ENCODE measurements around the gene FAM47E. TPM values are rescaled to one million over a fixed set of nuclear protein-coding genes. Genes with fewer than 3 reads are reported as not detected.
A peak's percentile ranks its signal among the peaks of the same experiment; 100 is the strongest.

Gene FAM47E
- total RNA-seq, 2 experiments from 2014 or later, result not detected

DNA sequence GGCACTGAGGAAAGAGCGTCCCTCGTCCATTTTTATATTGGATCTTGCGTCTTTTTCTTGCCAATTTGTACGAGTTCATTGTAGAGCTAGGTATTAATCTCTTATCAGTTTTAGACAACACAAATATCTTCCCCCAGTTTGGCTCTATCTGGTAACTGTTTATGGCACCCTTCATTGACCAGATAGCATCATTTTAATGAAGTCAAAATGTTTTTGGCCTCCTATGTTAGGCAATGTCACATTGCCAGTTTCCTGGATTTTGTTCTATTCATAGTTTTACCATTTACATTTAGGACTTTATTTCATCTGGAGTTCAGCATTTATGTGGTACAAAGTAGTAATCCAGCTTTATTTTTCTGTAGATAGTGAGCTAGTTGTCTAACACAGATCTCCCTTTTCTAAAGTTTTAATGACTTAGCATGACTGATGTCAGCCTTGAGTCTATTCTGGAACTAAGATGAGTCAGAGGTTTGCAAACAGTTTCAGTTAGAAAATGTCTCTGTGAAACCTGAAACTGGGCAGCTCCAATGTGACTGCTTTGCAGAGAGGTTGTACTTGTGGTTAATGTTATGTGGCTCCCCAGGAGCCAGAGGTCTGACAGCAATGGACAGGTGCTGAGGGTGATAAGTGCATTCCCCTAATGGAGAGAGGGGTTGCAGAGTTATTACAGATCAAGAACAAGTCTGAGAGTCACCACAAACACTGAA, 49.7 kb downstream of the FAM47E start:
- POLR2A ChIA-PET, result interaction anchor here (0.9 to 1.4 kb wide), 3 partner anchors 24 to 118 kb away, joined by 3 read pairs; no protein-coding TSS in a partner anchor
- Mint-ChIP-seq H3K27ac (peak overlapping the region; percentile 78), H3K36me3 (ENCODE audit: low read depth) (peaks cover 43% of the 10 kb centered on the region), H3K27me3 (peaks cover 1% of the 10 kb centered on the region), H3K4me1 (peaks cover 62% of the 10 kb centered on the region), H3K9me3 (peaks cover 24% of the 10 kb centered on the region), H3K4me3 (no peak overlapping the region)
- DNase-seq, result peak; percentile 61
- CTCF ChIA-PET, result interaction anchor here (0.8 to 1.3 kb wide), 5 partner anchors 25 to 122 kb away, joined by 3 to 4 read pairs (median 3); no protein-coding TSS in a partner anchor

DNA sequence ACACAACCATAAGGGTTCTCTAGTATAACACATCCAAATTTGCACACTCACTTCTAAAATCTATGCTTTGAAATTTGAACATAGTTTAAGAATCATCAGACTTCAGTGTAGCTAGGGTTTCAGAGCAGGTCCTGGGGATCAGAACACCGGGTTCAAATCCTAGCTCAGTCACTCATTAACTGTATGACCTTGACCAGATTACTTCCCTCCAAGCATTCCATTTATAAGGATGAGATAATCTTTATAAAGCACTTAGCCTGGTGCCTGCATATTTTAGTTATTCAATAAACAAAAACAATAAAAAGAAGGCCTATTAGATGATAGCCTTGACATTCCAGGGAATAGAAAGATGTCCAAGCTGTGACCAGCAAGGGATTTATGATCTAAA, 50.2 kb downstream of the FAM47E start:
- H3K27ac Mint-ChIP-seq, result peak overlapping the region; percentile 78
- peaks cover 62% of the 10 kb centered on the region for H3K4me1 Mint-ChIP-seq
- DNase-seq, result no peak
- ChIA-PET CTCF (interaction anchor here (0.6 to 1.3 kb wide), 6 partner anchors 15 to 122 kb away, joined by 3 to 5 read pairs (median 3); no protein-coding TSS in a partner anchor), POLR2A (interaction anchor here (0.9 to 1.4 kb wide), 4 partner anchors 24 to 1560 kb away, joined by 3 to 4 read pairs (median 3); no protein-coding TSS in a partner anchor)
- no peak overlapping the region for H3K4me3 Mint-ChIP-seq
- peaks cover 21% of the 10 kb centered on the region for H3K9me3 Mint-ChIP-seq
- H3K36me3 Mint-ChIP-seq (ENCODE audit: low read depth), result peaks cover 39% of the 10 kb centered on the region
- no peaks in the 10 kb centered on the region for H3K27me3 Mint-ChIP-seq

DNA sequence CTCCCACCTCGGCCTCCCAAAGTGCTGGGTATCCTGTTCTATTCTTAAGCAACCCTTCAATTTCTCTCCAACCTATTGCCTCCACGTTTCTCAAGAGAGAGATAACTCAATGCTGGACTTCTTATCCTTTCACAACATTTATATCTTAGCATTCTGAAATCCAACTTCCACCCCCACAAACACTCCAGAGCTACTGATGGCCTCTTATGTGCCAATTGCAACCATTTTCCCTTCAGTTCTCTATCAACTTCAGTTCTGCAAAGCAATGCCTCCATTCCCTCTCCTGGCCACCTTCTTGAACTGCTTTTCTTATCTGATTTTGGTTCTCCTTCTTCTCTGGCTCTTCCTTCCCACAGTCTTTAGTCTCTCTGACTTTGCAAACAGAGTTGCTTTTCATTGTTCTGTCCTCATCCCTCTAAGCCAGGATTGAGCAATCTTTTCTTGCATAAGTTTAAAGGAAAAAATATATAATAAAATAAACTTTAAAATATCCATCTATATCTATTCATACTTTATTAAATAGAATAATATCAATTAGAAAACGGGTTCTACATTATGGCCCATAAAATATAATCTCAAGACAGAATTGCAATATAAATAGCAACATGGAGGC, 51.4 kb downstream of the FAM47E start:
- no peaks in the 10 kb centered on the region for H3K27me3 Mint-ChIP-seq

DNA sequence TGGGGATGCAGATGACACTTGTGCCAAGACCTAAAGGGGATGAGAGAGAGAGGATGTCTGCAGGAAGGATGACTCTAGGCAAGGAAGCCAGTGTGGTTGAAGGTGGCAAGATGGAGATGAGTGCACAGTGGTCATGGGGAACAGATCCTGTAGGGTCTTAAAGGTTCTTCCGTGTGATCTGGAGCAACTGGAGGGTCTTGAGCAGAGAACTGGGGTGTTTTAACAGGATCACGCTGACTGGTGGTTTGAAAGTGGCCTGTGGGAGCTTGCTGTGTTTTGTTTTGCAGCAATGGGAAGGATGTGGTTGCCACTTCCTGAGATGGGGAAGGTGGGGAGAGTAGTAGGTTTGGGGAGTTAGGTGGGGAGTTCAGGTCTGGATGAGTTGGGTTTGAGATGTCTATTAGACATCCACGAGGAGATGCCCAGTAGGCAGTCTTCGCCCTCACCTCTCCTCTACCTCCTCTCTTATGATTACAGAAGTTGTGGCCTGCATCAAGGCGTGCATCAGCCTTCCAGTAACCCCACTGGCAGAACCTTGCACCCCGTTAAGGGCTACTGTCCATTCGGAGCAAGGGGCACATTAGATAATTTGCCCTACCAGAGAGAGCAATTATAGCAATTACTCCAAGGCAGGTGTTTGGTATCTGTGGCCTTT, 53.6 kb downstream of the FAM47E start:
- CTCF ChIA-PET, result interaction anchor here (0.7 to 3.7 kb wide), 7 partner anchors 9 to 156 kb away, joined by 3 to 31 read pairs (median 4); partner anchors contain the start of gene SCARB2
- Mint-ChIP-seq H3K4me3 (peak overlapping the region; percentile 78), H3K9me3 (peaks cover 2% of the 10 kb centered on the region), H3K36me3 (ENCODE audit: low read depth) (peaks cover 33% of the 10 kb centered on the region), H3K4me1 (peaks cover 60% of the 10 kb centered on the region), H3K27me3 (no peaks in the 10 kb centered on the region), H3K27ac (peak overlapping the region; percentile 84)
- POLR2A ChIA-PET, result interaction anchor here (0.8 to 2.0 kb wide), 10 partner anchors 9 to 740 kb away, joined by 3 to 9 read pairs (median 4); partner anchors contain the start of gene NUP54
- DNase-seq, result peak; percentile 57

More for the DNA sequence above, 51.4 kb downstream of the FAM47E start:
- Mint-ChIP-seq H3K4me3 (no peak overlapping the region), H3K36me3 (ENCODE audit: low read depth) (peaks cover 33% of the 10 kb centered on the region), H3K27ac (peak overlapping the region; percentile 48), H3K9me3 (peaks cover 13% of the 10 kb centered on the region), H3K4me1 (peaks cover 68% of the 10 kb centered on the region)
- CTCF ChIA-PET, result no interaction called here
- POLR2A ChIA-PET, result interaction anchor here (1.2 kb wide), 1 partner anchor 1559 kb away, joined by 4 read pairs; no protein-coding TSS in a partner anchor
- no peak for DNase-seq

DNA sequence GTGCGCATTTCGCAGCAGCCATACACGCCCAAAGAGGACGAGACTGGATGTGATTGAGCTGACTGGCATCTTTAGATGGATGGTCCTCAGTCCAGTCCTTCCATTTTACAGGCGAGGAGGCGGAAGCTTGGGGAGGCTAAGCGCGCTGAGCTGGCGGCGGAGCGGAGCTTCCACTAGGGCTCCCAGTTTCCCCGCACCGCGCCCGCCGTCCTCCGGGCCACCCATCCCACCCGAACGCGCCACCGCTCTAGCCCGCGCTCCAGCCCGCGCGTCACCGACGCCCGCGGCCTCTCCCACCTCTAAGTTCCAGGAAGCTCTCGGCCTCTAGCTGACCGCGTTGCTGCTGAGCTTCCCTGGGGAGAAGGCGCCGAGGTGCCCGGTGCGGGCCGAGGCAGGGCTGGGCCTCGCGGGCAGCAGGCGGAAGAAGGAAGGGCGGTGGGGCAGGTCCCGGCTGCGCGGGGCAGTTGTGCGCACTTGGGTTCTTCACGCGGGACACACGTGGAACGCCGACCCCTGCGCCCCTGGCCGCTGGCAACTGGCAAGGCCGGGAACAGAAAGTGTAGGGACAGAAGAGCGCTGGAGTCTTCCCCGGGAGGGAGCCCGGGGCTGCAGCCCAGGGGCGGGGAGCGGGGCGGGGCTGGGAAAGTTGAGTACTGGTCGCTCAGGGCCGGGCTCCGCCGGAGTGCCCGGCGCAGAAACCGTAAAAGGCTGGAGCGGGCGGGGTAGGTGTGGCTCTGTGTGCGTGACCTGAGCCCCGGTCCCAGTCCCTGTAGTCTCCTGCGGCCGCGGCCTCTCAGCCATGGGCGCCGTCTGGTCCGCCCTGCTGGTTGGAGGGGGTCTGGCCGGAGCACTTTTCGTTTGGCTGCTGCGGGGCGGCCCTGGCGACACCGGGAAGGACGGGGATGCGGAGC, 54.7 kb downstream of the FAM47E start, which contains the start of gene STBD1:
STBD1 (plus strand) TSS at position 763 of the 911 bp plus-strand sequence; CDS start at position 800, 37 bp downstream.
- Mint-ChIP-seq H3K4me3 (peak within 1 kb of the TSS; percentile 78), H3K36me3 (ENCODE audit: low read depth) (peaks cover 22% of the 10 kb centered on the region), H3K9me3 (no peaks in the 10 kb centered on the region), H3K27ac (peak within 1 kb of the TSS; percentile 84), H3K27me3 (no peaks in the 10 kb centered on the region), H3K4me1 (peaks cover 49% of the 10 kb centered on the region)
- POLR2A ChIA-PET, result interaction anchor here (0.7 to 2.0 kb wide), 17 partner anchors 8 to 792 kb away, joined by 3 to 9 read pairs (median 3); partner anchors contain the start of genes NUP54, RCHY1 and THAP6
- CTCF ChIA-PET, result interaction anchor here (0.7 to 3.7 kb wide), 13 partner anchors 8 to 158 kb away, joined by 3 to 31 read pairs (median 4); partner anchors contain the start of gene SCARB2
- peak; percentile 55 for DNase-seq

DNA sequence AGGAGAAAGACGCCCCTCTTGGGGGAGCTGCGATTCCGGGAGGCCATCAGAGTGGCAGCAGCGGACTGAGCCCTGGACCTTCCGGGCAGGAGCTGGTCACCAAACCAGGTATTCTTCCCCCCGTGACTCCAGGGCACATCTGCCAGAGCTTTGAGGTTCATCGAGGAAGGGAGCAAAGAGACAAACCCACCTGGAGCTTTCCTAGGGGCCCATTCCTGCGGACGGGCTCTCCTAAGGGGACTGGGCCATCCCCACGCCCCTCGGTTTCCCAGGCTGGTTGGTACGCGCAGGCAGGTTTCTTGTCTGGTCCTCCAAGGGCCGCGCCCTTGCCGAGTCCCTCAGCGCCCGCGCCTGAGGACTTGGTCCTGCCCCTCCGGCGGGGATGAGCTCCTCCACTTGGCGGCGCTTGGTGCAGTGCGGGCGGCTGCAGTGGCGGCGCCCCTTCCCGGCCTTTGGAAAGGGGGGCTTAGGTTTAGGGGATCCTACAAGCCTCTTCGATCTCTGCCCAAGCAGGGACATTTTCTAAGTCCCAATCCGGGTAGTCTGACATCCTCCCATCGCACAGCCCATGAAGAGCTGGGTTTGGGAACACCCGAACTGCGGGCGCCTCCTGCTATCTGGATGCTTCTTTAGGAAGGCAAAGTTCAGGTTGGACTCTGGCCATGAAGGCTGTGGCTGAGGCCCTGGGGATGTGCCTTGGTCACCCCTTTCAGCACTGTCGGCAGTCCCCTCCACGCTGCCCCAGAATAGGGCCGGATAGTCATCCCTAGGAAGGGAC, 55.5 kb downstream of the FAM47E start:
- H3K27ac Mint-ChIP-seq, result peak overlapping the region; percentile 84
- peaks cover 22% of the 10 kb centered on the region for H3K36me3 Mint-ChIP-seq (ENCODE audit: low read depth)
- CTCF ChIA-PET, result interaction anchor here (1.1 to 3.7 kb wide), 9 partner anchors 13 to 134 kb away, joined by 3 to 31 read pairs (median 5); partner anchors contain the start of gene SCARB2
- peak overlapping the region; percentile 78 for H3K4me3 Mint-ChIP-seq
- POLR2A ChIA-PET, result interaction anchor here (0.9 to 1.6 kb wide), 6 partner anchors 11 to 793 kb away, joined by 3 to 5 read pairs (median 3); partner anchors contain the start of genes NUP54, RCHY1 and THAP6
- H3K4me1 Mint-ChIP-seq, result peaks cover 41% of the 10 kb centered on the region
- H3K27me3 Mint-ChIP-seq, result no peaks in the 10 kb centered on the region
- DNase-seq, result peak; percentile 42
- no peaks in the 10 kb centered on the region for H3K9me3 Mint-ChIP-seq

DNA sequence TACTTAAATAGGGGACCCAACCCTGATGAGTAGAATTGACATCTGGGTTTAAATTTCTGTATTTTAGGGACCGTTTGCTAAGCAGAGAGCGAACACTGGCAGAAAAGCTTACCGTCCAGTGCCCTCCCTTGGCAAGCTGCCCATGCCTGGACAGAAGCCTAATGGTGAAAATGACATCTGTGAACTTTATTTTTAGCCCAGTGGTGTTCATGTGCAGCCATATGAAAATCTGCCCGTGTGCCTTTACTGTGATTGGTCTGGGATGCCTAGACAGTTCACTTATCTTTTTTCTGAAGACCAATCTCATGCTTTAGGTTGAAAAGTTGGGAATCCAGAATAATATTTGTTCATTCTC, 56.1 kb downstream of the FAM47E start:
- Mint-ChIP-seq H3K27me3 (no peaks in the 10 kb centered on the region), H3K27ac (no peak overlapping the region), H3K4me1 (peaks cover 36% of the 10 kb centered on the region), H3K36me3 (ENCODE audit: low read depth) (peaks cover 22% of the 10 kb centered on the region), H3K9me3 (no peaks in the 10 kb centered on the region), H3K4me3 (peak overlapping the region; percentile 78)
- ChIA-PET POLR2A (interaction anchor here (0.9 to 1.1 kb wide), 3 partner anchors 11 to 159 kb away, joined by 3 to 5 read pairs (median 3); partner anchors contain the start of gene NUP54), CTCF (interaction anchor here (1.2 to 3.7 kb wide), 5 partner anchors 66 to 135 kb away, joined by 3 to 31 read pairs (median 15); partner anchors contain the start of gene SCARB2)
- no peak for DNase-seq

DNA sequence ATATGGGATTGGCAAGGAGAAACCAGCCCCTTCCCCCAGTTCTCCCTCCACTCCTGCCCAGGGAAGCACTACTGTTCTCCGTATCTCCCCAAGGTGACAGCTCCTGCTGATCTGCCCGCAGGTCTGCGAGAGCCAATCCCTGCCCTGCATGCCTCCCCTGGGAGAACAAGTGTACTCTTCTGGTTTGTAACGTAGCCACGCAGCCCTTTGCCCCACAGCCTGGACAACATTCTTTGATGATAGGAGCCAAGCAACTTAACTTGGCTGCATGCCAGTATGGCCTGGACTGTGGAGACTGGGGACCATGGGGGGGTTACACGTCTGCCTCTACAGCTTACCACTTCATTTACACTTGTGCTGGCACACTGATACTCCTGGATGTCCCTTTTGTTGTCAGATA, 57.0 kb downstream of the FAM47E start:
- peak overlapping the region; percentile 18 for H3K4me3 Mint-ChIP-seq
- H3K27ac Mint-ChIP-seq, result no peak overlapping the region
- POLR2A ChIA-PET, result no interaction called here
- H3K36me3 Mint-ChIP-seq (ENCODE audit: low read depth), result peaks cover 16% of the 10 kb centered on the region
- no peaks in the 10 kb centered on the region for H3K9me3 Mint-ChIP-seq
- CTCF ChIA-PET, result interaction anchor here (0.7 to 3.7 kb wide), 2 partner anchors 69 to 126 kb away, joined by 4 to 31 read pairs; no protein-coding TSS in a partner anchor
- no peak for DNase-seq
- H3K27me3 Mint-ChIP-seq, result no peaks in the 10 kb centered on the region
- peaks cover 28% of the 10 kb centered on the region for H3K4me1 Mint-ChIP-seq

DNA sequence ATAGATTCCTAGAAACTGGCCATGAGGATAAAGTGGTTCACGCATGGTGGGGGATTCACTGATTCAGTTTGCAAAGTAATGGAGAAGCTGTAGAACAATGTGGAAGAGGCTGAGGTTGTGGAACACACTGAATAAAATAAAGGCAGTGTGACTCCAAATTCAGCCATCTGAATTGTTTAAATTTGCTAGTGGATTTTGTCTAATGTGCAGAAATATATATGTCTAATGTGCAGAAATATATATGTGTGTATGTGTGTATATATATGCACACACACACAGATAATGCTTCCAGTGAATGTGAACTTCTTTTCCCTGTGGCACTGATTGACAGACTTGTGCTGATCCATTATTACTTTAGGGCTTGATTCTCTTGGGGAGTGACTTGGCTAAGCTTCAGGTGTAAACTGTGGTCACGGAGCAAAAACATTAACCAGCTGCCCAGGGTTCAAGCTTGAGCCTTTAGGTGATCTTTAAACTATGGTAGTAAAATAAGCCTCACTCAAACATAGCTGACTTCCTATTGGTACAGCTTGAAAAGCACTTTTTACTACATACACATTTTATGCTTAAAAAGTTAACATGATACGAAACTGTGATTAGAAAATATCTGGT, 58.5 kb downstream of the FAM47E start:
- POLR2A ChIA-PET, result no interaction called here
- no peak overlapping the region for H3K4me3 Mint-ChIP-seq
- peaks cover 15% of the 10 kb centered on the region for H3K4me1 Mint-ChIP-seq
- peaks cover 1% of the 10 kb centered on the region for H3K9me3 Mint-ChIP-seq
- H3K36me3 Mint-ChIP-seq (ENCODE audit: low read depth), result peaks cover 15% of the 10 kb centered on the region
- H3K27ac Mint-ChIP-seq, result no peak overlapping the region
- DNase-seq, result no peak
- no peaks in the 10 kb centered on the region for H3K27me3 Mint-ChIP-seq
- CTCF ChIA-PET, result no interaction called here

DNA sequence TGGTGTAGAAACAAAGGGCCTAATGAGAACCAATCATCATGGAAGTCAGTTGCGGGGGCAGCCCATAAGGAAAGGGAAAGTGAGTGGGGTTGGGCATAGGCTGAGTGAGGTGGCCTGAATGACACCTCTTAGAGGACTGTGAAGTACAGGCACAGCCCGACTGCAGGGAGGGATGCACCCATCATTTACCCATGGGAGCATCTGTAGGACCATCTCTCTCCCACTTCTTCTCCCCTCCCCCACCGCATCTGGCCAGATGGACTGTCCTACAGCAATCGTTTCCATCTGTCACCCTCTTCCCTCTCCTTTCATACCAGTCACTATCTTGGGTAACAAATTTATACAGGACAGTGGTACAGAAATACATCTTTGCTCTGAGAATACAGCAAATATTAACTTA, 59.2 kb downstream of the FAM47E start:
- no peak overlapping the region for H3K27ac Mint-ChIP-seq
- CTCF ChIA-PET, result no interaction called here

DNA sequence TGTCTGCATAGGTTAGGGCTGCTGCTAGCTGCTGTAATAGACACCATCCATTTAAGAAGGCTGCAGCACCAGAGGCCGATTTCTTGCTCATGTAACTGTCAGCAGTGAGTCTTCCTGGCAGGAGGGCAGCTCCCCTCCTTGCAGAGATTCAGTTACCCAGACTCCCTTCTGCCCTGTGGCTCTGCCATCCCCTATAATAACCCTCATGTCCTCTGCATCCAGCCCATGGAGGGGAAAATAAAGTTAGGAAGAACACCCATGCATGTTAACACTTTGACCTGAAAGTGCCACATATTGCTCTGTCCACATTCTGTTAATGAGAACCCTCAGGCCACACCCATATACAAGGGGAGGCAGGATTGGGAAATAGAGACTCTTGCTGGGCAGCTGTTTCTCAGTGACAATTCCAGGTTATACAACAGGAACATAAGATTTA, 60.4 kb downstream of the FAM47E start:
- POLR2A ChIA-PET, result no interaction called here
- Mint-ChIP-seq H3K9me3 (peaks cover 6% of the 10 kb centered on the region), H3K27ac (no peak overlapping the region), H3K4me3 (no peak overlapping the region), H3K4me1 (peaks cover 10% of the 10 kb centered on the region), H3K27me3 (peaks cover 7% of the 10 kb centered on the region), H3K36me3 (ENCODE audit: low read depth) (peaks cover 20% of the 10 kb centered on the region)
- no peak for DNase-seq
- CTCF ChIA-PET, result no interaction called here

More for the DNA sequence above, 59.2 kb downstream of the FAM47E start:
- Mint-ChIP-seq H3K4me3 (no peak overlapping the region), H3K36me3 (ENCODE audit: low read depth) (peaks cover 15% of the 10 kb centered on the region), H3K27me3 (no peaks in the 10 kb centered on the region), H3K4me1 (peaks cover 10% of the 10 kb centered on the region), H3K9me3 (peaks cover 5% of the 10 kb centered on the region)
- DNase-seq, result no peak
- POLR2A ChIA-PET, result no interaction called here

Data from activated CD4-positive, alpha-beta memory T cell treated with anti-CD3 and anti-CD28 coated beads, Interleukin-2, amount 10 ng/mL, durations not matched to agents 7 days and 5 days (primary cell).